Medulla oblongata (tissue), 1 donor: ENCODE measurements around the gene LDB2.

Experiments used
- DNase-seq: peaks from one replicate; pipeline ENCODE4 v3.0.0-alpha.2; 2015; ENCODE audit errors: extremely low spot score

Gene LDB2

GRCh38 chr4:16843831-16844508, 54.5 kb downstream of the LDB2 start:
- DNase-seq, result no peak

- DNase-seq, result no peak
Observed at GRCh38 chr4:16838226-16838875, 60.1 kb downstream of the LDB2 start.

- no peak for DNase-seq
Observed at GRCh38 chr4:16837475-16837874, 61.0 kb downstream of the LDB2 start.

GRCh38 chr4:16836324-16836723, 62.1 kb downstream of the LDB2 start:
- DNase-seq, result no peak

- no peak for DNase-seq
Observed at GRCh38 chr4:16835597-16836247, 62.7 kb downstream of the LDB2 start.

- no peak for DNase-seq
Observed at GRCh38 chr4:16834814-16835213, 63.6 kb downstream of the LDB2 start.

- DNase-seq, result no peak
Observed at GRCh38 chr4:16833722-16834121, 64.7 kb downstream of the LDB2 start.

- no peak for DNase-seq
Observed at GRCh38 chr4:16830081-16830480, 68.4 kb downstream of the LDB2 start.

GRCh38 chr4:16827794-16828724, 70.4 kb downstream of the LDB2 start:
- no peak for DNase-seq

GRCh38 chr4:16827045-16827444, 71.4 kb downstream of the LDB2 start:
- no peak for DNase-seq

GRCh38 chr4:16826406-16826910, 72.0 kb downstream of the LDB2 start:
- no peak for DNase-seq

GRCh38 chr4:16824278-16824806, 74.1 kb downstream of the LDB2 start:
- DNase-seq, result no peak

GRCh38 chr4:16820329-16820728, 78.1 kb downstream of the LDB2 start:
- no peak for DNase-seq

GRCh38 chr4:16819652-16820051, 78.8 kb downstream of the LDB2 start:
- no peak for DNase-seq

- no peak for DNase-seq
Observed at GRCh38 chr4:16818005-16818404, 80.4 kb downstream of the LDB2 start.

GRCh38 chr4:16817286-16817685, 81.2 kb downstream of the LDB2 start:
- no peak for DNase-seq

GRCh38 chr4:16814361-16814760, 84.1 kb downstream of the LDB2 start:
- no peak for DNase-seq

- no peak for DNase-seq
Observed at GRCh38 chr4:16812041-16812440, 86.4 kb downstream of the LDB2 start.

GRCh38 chr4:16809943-16810342, 88.5 kb downstream of the LDB2 start:
- no peak for DNase-seq

GRCh38 chr4:16809064-16809463, 89.4 kb downstream of the LDB2 start:
- DNase-seq, result no peak

- DNase-seq, result no peak
Observed at GRCh38 chr4:16807355-16807754, 91.1 kb downstream of the LDB2 start.

GRCh38 chr4:16804581-16804980, 93.9 kb downstream of the LDB2 start:
- DNase-seq, result no peak
